HUDEP-2 (cell line): Measurements from ENCODE around the gene ZNF391.
A peak's percentile ranks its signal among the peaks of the same experiment; 100 is the strongest.
"Not testable (repeated sequence)": the region's sequence is repeated elsewhere in the genome, so short reads cannot be mapped to it uniquely, and the experiment has no call there.

ENCODE experiments used
- DNase-seq, 76 experiments: peaks; one replicate each; lab custom pipeline; 2025; ENCODE audit not compliant: unreplicated experiment in 76 of 76; lab: John Stamatoyannopoulos, UW

The ZNF391 gene

GRCh38 chr6:27419363-27419762 lies 30.8 kb downstream of the ZNF391 start:
- no peak for DNase-seq

- no peak for DNase-seq
Measured at GRCh38 chr6:27422651-27423332, 34.2 kb downstream of the ZNF391 start.

- not testable (repeated sequence) for DNase-seq
Measured at GRCh38 chr6:27424851-27425250, 36.3 kb downstream of the ZNF391 start.

GRCh38 chr6:27426045-27426620 lies 37.6 kb downstream of the ZNF391 start:
- no peak for DNase-seq

GRCh38 chr6:27428502-27428901 lies 39.9 kb downstream of the ZNF391 start:
- DNase-seq: no peak

- DNase-seq: no peak
Measured at GRCh38 chr6:27428966-27429365, 40.4 kb downstream of the ZNF391 start.

- no peak for DNase-seq
Measured at GRCh38 chr6:27433714-27434113, 45.2 kb downstream of the ZNF391 start.

- DNase-seq: no peak
Measured at GRCh38 chr6:27439371-27439770, 50.8 kb downstream of the ZNF391 start.

GRCh38 chr6:27441001-27441400 lies 52.4 kb downstream of the ZNF391 start:
- no peak for DNase-seq

GRCh38 chr6:27442932-27443331 lies 54.4 kb downstream of the ZNF391 start:
- no peak for DNase-seq

- no peak for DNase-seq
Measured at GRCh38 chr6:27448456-27448855, 59.9 kb downstream of the ZNF391 start.

- no peak for DNase-seq
Measured at GRCh38 chr6:27451660-27452390, 63.3 kb downstream of the ZNF391 start.

- peak in 2 of 76 experiments; percentile 6 to 20 for DNase-seq
Measured at GRCh38 chr6:27452496-27452897, 63.9 kb downstream of the ZNF391 start.
